B cell (primary cell): ENCODE results near the gene DYNLL1. TPM values are rescaled to one million over a fixed set of nuclear protein-coding genes. Genes with fewer than 3 reads are reported as not detected.

Experiments used
- ATAC-seq: fragments of 200-7000 bp; cut with Tn5 transposase; one replicate; pipeline ENCODE4 v1.10.0; 2021; ENCODE audit warnings: low read depth, mild to moderate bottlenecking, moderate number of reproducible peaks, moderate library complexity
- CTCF ChIA-PET: fragments of 350-600 bp; sonication (Branson Sonifier 250); formaldehyde crosslinking; loops from one replicate; lab custom pipeline; 2021; ENCODE audit warnings: antibody characterized with exemption, inconsistent platforms; lab: Charles Lee
- POLR2A ChIA-PET: fragments of 350-600 bp; sonication (Branson Sonifier 250); formaldehyde crosslinking; loops from one replicate; lab custom pipeline; 2021; ENCODE audit warnings: antibody characterized with exemption; lab: Charles Lee
- DNase-seq: peaks from one replicate; pipeline ENCODE4 v3.0.0; 2013
- H2AFZ ChIP-seq: 2 replicates; pipeline ENCODE4 v1.6.1; 2012; ENCODE audit warnings: mild to moderate bottlenecking, low read depth, low read length; ENCODE audit not compliant: insufficient read depth, poor library complexity, severe bottlenecking
- H3K27ac ChIP-seq, 2 donors: 1 replicate in 1 of 2; 2 replicates in 1 of 2; pipeline ENCODE4 v1.5.1; 2012 to 2013; ENCODE audit warnings: low read length in 2 of 2, mild to moderate bottlenecking in 2 of 2, moderate library complexity in 1 of 2
- H3K27me3 ChIP-seq, 4 experiments: fragments of 200-600 bp in 1 of 4; sonication (generic) in 1 of 4; replicated peaks in 1 of 4; 1 replicate in 2 of 4; 2 replicates in 2 of 4; pipeline versions ENCODE4 v1.6.1 to v1.7.0; 2013 to 2016; ENCODE audit warnings: low read length in 3 of 4, mild to moderate bottlenecking in 2 of 4, mixed read lengths in 1 of 4, moderate library complexity in 1 of 4; ENCODE audit not compliant: insufficient read depth in 4 of 4, control insufficient read depth in 3 of 4; ENCODE audit errors: control extremely low read depth in 1 of 4
- H3K36me3 ChIP-seq, 2 experiments: replicated peaks in 1 of 2; 1 replicate in 1 of 2; 2 replicates in 1 of 2; pipeline versions ENCODE4 v1.6.1 to v1.7.1; 2013; ENCODE audit warnings: low read length in 1 of 2; ENCODE audit not compliant: insufficient read depth in 2 of 2, control insufficient read depth in 1 of 2; ENCODE audit errors: control extremely low read depth in 1 of 2, extremely low read depth in 1 of 2
- H3K4me1 ChIP-seq, 2 donors: fragments of 200-600 bp in 1 of 2; sonication (generic) in 1 of 2; 1 replicate in 1 of 2; 2 replicates in 1 of 2; pipeline versions ENCODE4 v1.5.1 to v1.6.1; 2013 to 2017; ENCODE audit warnings: low read length in 2 of 2; ENCODE audit not compliant: control insufficient read depth in 2 of 2, insufficient read depth in 2 of 2
- H3K4me2 ChIP-seq: replicated peaks from 2 replicates; pipeline ENCODE3; 2012; ENCODE audit warnings: mild to moderate bottlenecking, low read depth, low read length; ENCODE audit not compliant: poor library complexity, severe bottlenecking
- H3K4me3 ChIP-seq, 5 experiments: fragments of 200-600 bp in 1 of 5; sonication (generic) in 1 of 5; 1 replicate in 3 of 5; 2 replicates in 2 of 5; pipeline versions ENCODE4 v1.5.1 to v1.7.0; 2011 to 2016; ENCODE audit warnings: low read length in 4 of 5, mild to moderate bottlenecking in 4 of 5, low read depth in 2 of 5, control low read depth in 1 of 5, moderate library complexity in 1 of 5; ENCODE audit not compliant: insufficient read depth in 1 of 5; ENCODE audit errors: control extremely low read depth in 1 of 5, extremely low read depth in 1 of 5
- H3K79me2 ChIP-seq: fragments of 200-600 bp; sonication (generic); one replicate; pipeline ENCODE4 v1.6.0; 2016; ENCODE audit warnings: low read length; ENCODE audit not compliant: control insufficient read depth, insufficient read depth
- H3K9ac ChIP-seq: fragments of 200-600 bp; sonication (generic); 2 replicates; pipeline ENCODE4 v1.6.1; 2017; ENCODE audit warnings: mild to moderate bottlenecking, low read length, moderate library complexity
- H3K9me3 ChIP-seq, 3 donors: one replicate each; pipeline versions ENCODE4 v1.6.1 to v1.7.1; 2013; ENCODE audit warnings: low read length in 2 of 3; ENCODE audit not compliant: control insufficient read depth in 2 of 3, insufficient read depth in 1 of 3; ENCODE audit errors: control extremely low read depth in 1 of 3
- H4K20me1 ChIP-seq: 2 replicates; pipeline ENCODE4 v1.6.0; 2012; ENCODE audit warnings: mild to moderate bottlenecking, low read length; ENCODE audit not compliant: insufficient read depth, control insufficient read depth, poor library complexity, severe bottlenecking
- H3K27ac Mint-ChIP-seq: one replicate; pipeline ENCODE4 v1.8.0; 2021; ENCODE audit warnings: mixed read lengths
- H3K27me3 Mint-ChIP-seq: one replicate; pipeline ENCODE4 v1.8.0; 2021; ENCODE audit warnings: mixed read lengths
- H3K4me1 Mint-ChIP-seq: one replicate; pipeline ENCODE4 v1.8.0; 2021; ENCODE audit warnings: mixed read lengths
- H3K4me3 Mint-ChIP-seq: one replicate; pipeline ENCODE4 v1.8.0; 2021; ENCODE audit warnings: mixed read lengths
- H3K9me3 Mint-ChIP-seq: one replicate; pipeline ENCODE4 v1.8.0; 2022; ENCODE audit warnings: mixed read lengths; ENCODE audit not compliant: insufficient read depth
- EZH2 ChIP-seq: IDR thresholded peaks from 2 replicates; pipeline ENCODE4 v1.6.1; 2012; ENCODE audit warnings: borderline replicate concordance, low read depth, mild to moderate bottlenecking, moderate library complexity, low read length; ENCODE audit not compliant: insufficient read depth, poor library complexity, severe bottlenecking
- WGBS: methylation state at CpG from one replicate; pipeline ENCODE4 v1.1.5; 2013; ENCODE audit warnings: missing lambda C conversion rate; ENCODE audit not compliant: insufficient coverage; 5-methylcytosine and 5-hydroxymethylcytosine counted together
- intact Hi-C: fragments of 100-400 bp; cut with micrococcal nuclease; formaldehyde crosslinking; loops from one replicate; pipeline ENCODE4 v1.10.0; 2022
- polyA plus RNA-seq: library from polyadenylated mRNA; depleted of rRNA; stranded (reverse); fragments of >200 nt; gene quantifications from 2 replicates; pipeline ENCODE4 v1.2.3, GENCODE V29; 2012
- total RNA-seq, 2 donors: library from RNA; stranded (reverse); fragments of 120-200 nt in 1 of 2; gene quantifications; 1 replicate in 1 of 2; 2 replicates in 1 of 2; pipeline versions ENCODE4 v1.2.3 to v1.2.4, GENCODE V29; 2013 to 2022
- TF ChIP-seq, protein P1 (sequence below): fragments of 200-600 bp; IDR thresholded peaks from one replicate; pipeline ENCODE4 v1.8.0; 2022; ENCODE audit warnings: antibody characterized with exemption, mild to moderate bottlenecking

Gene DYNLL1
- total and polyA plus RNA-seq, 2 donors (not counting 1 experiment from before 2014, with no cell fraction given): 116 to 132 TPM

DNA sequence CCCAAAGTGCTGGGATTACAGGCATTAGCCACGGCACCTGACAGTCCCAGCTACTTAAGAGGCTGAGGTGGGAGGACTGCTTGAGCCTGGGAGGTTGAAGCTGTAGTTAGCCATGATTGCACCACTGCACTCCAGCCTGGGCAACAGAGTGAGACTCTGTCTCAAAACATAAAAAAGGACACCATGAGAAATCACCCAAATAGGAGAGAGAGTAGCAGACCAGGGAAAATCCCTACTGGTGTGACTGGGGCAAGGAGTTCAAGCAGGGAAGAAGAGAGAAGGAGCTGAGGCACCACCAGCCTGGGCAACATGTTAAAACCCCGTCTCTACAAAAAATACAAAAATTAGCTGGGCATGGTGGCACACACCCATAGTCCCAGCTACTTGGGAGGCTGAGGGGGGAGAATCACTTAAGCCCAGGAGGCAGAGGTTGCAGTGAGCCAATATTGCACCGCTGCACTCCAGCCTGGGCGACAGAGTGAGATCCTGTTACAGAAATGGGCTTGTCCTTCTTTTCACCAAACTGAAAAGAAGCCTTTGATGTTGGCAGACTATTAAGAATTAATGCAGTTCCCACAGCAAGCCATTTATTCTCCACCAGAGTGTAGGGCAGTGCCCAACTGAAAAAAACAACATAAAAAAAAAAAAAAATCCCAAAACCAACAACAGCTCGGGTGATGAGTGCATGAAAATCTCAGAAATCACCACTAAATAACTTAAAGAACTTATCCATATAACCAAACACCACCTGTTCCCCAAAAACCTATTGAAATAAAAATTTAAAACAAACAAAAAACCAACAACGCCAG, 21.9 kb upstream of the DYNLL1 start:
- DNase-seq: no peak
- Histone ChIP-seq H3K4me3 (no peak overlapping the region), H3K36me3 (no peaks in the 10 kb centered on the region), H3K9me3 (no peaks in the 10 kb centered on the region), H3K27ac (no peak overlapping the region), H3K4me2 (no peak overlapping the region), H4K20me1 (peaks cover under 1% of the 10 kb centered on the region), H3K9ac (no peak overlapping the region), H3K27me3 (no peaks in the 10 kb centered on the region), H3K4me1 (peaks cover 5 to 8% of the 10 kb centered on the region in 2 donors), H2AFZ (no peak overlapping the region), H3K79me2 (peaks cover 22% of the 10 kb centered on the region)
- no peak overlapping the region for H3K27ac Mint-ChIP-seq
- H3K4me1 Mint-ChIP-seq: peaks cover 7% of the 10 kb centered on the region
- no peak overlapping the region for H3K4me3 Mint-ChIP-seq
- CTCF ChIA-PET: interaction anchor here (1.0 kb wide), 1 partner anchor 44 kb away, joined by 3 read pairs; no protein-coding TSS in a partner anchor
- POLR2A ChIA-PET: no interaction called here
- no peak for TF ChIP-seq EZH2
- TF ChIP-seq, protein P1, sequence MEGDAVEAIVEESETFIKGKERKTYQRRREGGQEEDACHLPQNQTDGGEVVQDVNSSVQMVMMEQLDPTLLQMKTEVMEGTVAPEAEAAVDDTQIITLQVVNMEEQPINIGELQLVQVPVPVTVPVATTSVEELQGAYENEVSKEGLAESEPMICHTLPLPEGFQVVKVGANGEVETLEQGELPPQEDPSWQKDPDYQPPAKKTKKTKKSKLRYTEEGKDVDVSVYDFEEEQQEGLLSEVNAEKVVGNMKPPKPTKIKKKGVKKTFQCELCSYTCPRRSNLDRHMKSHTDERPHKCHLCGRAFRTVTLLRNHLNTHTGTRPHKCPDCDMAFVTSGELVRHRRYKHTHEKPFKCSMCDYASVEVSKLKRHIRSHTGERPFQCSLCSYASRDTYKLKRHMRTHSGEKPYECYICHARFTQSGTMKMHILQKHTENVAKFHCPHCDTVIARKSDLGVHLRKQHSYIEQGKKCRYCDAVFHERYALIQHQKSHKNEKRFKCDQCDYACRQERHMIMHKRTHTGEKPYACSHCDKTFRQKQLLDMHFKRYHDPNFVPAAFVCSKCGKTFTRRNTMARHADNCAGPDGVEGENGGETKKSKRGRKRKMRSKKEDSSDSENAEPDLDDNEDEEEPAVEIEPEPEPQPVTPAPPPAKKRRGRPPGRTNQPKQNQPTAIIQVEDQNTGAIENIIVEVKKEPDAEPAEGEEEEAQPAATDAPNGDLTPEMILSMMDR: no peak
- no peak for ATAC-seq
- H3K27me3 Mint-ChIP-seq: no peaks in the 10 kb centered on the region
- WGBS: 80% methylated on average over 1 of the region's 6 CpGs
- no peaks in the 10 kb centered on the region for H3K9me3 Mint-ChIP-seq
- intact Hi-C loops: no loop called here

DNA sequence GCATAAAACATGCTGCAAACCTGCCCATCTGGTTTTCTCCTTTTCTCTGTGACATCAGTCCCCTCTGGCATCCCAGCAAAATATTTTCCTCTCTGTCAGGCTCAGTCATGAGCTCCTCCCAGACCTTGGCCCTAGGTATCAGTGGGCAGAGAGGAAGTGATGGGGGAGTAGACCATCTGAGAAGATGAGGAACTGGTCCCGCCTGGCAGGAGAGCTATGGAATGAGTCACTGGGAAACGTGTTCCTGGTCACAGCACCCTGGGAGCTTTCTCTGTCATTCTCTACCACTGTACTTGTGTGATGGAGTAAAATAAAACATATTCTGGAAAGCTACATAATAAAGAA, 21.3 kb upstream of the DYNLL1 start:
- H3K36me3 ChIP-seq: no peaks in the 10 kb centered on the region
- Mint-ChIP-seq H3K4me1 (peaks cover 7% of the 10 kb centered on the region), H3K27me3 (no peaks in the 10 kb centered on the region), H3K4me3 (no peak overlapping the region), H3K27ac (no peak overlapping the region), H3K9me3 (no peaks in the 10 kb centered on the region)
- H3K79me2 ChIP-seq: peaks cover 22% of the 10 kb centered on the region
- no peak overlapping the region for H3K4me3 ChIP-seq
- no peak overlapping the region for H3K4me2 ChIP-seq
- no peaks in the 10 kb centered on the region for H3K27me3 ChIP-seq
- no peak overlapping the region for H3K27ac ChIP-seq
- ATAC-seq: no peak
- POLR2A ChIA-PET: no interaction called here
- no CpG with 5 or more reads among the region's 2 CpGs for WGBS
- no peak overlapping the region for H2AFZ ChIP-seq
- H3K4me1 ChIP-seq: peaks cover 5 to 8% of the 10 kb centered on the region in 2 donors
- DNase-seq: no peak
- H4K20me1 ChIP-seq: no peaks in the 10 kb centered on the region
- H3K9me3 ChIP-seq: no peaks in the 10 kb centered on the region
- no peak overlapping the region for H3K9ac ChIP-seq
- intact Hi-C loops: no loop called here
- no peak for TF ChIP-seq EZH2
- TF ChIP-seq, protein P1: no peak
- CTCF ChIA-PET: interaction anchor here (1.0 to 1.2 kb wide), 2 partner anchors 28 to 45 kb away, joined by 3 to 4 read pairs; no protein-coding TSS in a partner anchor
